Activated CD4-positive, alpha-beta T cell treated with anti-CD3 and anti-CD28 coated beads, Interleukin-10, Interleukin-2, amounts not matched to agents 100 ng/mL and 50 ng/mL, durations not matched to agents 16 hours and 8 hours (primary cell): Measurements from ENCODE around the gene CD8B.

Source experiments
- DNase-seq: peaks from one replicate; pipeline ENCODE4 v3.0.0-alpha.2; 2020

Gene CD8B

DNA sequence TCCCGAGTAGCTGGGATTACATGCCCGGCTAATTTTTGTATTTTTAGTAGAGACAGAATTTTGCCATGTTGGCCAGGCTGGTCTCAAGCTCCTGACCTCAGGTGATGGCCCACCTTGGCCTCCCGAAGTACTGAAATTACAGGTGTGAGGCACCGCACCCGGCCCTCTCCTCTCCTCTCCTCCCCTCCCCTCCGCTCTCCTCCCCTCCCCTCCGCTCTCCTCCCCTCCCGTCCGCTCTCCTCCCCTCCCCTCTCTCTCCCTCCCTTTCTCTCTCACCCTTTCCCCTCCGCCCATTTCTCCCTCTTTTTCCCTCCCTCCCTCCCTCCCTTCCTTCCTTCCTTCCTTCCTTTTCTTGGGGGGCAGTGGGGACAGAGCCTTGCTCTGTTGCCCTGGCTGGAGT, 28.4 kb downstream of the CD8B start:
- DNase-seq = no peak

DNA sequence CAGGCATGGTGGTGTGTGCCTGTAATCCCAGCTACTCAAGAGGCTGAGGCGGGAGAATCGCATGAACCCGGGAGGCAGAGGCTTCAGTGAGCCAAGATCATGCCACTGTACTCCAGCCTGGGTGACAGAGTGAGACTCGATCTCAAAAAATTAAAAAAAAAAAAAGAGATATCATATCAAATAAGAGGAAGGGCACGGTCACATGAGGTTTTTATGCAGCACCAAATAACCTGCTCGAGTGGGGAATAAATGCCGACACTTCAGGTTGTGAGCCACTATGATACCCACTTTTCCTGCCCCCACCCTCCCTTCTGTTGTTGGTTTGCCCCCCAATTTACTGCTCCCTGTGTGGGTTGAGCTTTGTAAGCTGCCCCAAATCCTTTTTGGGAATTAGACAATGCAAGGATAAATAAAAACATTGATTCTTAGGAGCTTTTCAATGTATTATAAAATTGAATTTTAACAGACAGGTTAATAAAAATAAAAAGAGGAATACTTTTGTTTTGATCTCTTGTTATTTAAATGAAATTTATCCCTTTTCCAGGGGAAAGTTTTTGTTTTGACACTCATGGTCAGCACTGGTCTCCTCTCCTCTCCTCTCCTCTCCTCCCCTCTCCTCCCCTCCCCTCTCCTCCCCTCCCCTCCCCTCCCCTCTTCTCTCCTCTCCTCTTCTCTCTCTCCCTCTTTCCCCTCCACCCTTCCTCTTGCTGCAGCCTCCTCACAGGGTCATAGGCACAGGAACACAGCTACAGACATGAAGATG, 29.2 kb downstream of the CD8B start:
- DNase-seq = no peak

DNA sequence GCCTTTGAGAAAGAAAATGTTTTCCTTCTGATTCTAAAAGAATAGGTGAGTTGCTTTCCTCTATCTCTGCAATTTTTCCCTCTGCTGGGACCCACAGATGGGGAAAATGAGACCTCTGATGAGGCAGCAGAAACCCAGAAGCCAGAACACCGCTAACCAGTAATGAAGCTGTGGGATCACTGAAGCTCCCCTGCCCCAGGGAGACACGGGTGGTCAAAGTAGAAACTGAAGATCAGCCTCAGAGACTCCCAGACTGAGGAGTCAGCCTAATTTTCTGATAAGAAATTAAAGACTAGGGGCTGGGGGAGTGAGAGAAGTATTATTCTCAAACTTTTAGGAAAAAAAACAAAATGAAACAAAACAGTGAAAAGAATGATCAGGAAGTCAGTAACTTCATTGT, 30.1 kb downstream of the CD8B start:
- DNase-seq = no peak

DNA sequence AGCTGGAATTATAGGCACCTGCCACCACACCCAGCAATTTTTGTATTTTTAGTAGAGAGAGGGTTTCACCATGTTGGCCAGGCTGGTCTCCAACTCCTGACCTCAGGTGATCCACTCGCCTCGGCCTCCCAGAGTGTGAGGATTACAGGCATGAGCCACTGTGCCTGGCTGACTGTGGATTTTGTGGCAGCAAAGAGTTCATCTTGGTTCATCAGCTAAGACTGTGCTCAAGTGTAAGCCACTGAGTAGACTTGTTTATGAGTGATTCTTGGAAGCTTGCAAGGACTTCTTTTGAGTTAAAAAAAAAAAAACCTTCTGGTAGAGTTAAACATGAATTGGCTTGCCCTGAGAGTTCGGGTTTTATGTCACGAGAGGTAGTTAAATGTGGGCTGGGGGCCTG, 34.7 kb downstream of the CD8B start:
- DNase-seq = no peak

DNA sequence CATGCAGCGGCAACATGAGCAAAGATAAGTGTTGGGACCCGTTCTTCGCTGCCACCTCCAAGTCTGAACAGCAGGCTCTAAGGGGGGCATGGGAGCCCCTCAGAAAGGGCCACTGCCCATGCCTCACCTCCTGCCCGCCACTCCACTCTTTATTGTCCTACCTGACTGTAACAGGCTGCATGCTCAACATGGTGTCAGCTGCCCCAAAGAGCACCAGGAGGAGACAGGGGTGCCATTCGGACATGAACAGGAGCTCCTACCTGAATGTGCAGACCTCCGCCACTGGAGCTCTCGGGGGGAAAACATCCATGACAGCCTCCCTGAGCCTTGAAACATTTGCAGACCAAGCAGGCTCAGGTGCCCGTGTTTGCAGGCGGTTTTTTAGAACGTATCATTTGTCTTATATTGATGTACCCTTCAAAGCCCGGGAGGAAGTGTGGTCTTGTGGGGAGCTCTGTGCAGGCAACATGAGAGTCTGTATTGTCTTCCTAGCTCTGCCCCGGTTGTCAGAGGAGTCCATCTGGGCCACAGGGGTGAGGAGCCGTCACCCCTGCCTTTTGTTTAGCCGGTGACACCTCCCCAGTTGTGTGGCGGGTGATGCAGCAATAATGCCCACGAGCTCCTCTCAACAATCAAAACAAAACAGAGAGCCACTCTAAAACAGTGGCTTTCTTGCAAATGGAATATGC, 35.8 kb downstream of the CD8B start:
- DNase-seq = peak; percentile 47

DNA sequence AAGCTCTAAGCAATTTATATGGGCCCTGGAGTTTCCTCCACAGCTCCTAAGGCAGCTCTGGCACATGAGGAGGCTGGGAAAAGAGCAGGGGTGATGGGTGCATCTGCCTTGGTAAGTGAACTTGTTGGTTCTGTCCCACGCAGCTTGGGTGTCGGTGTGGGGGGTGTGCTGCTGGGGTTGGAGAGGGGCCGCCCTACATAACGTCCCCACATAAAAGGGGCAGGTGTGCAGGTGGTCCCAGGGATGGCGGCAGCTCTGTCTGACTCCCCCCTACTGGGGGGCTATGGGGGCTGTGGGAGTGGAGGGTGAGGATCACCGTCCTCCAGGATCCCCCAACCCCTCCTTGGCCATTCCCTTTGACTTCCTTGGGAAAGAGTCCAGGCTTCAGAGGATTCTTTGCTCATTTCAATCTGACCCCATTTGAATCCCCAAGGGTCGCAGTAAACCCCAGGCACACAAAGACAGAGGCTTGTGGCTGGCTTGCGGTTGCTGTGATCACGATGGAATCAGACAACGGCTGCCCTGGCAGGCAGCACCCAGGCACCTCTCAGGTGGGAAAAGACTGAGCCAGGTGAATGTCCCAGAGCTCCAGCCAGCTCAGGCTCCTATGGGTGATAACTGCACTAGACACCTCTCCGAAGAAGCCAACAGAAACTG, 36.5 kb downstream of the CD8B start:
- no peak for DNase-seq

DNA sequence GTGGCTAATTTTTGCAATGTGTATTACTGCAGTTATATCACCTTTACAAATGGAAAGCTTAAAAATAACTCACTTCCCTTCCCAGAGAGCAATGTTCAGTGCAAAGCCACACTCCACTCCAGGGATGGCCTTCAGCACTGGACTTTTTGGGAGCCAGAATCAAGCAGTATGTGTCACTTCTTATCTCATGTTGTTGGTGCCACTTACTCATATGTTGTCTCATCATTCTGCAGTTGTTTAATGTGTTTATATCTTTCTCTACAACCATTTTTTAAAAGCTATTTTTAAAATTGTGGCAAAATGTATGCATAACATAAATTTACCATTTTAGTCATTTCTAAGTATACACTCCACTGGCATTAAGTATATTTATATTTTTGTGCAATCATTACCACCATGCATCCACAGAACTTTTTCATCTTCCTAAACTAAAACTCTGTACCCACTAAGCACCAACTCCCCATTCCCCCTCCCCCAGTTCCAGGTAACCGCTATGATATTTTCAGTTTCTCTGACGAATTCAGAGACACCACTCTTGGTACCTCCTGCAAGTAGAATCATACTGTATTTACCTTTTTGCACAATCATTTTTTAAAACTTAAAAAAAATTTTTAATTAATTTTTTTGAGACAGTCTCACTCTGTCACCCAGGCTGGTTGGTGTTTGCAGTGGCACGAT, 38.9 kb downstream of the CD8B start:
- no peak for DNase-seq

DNA sequence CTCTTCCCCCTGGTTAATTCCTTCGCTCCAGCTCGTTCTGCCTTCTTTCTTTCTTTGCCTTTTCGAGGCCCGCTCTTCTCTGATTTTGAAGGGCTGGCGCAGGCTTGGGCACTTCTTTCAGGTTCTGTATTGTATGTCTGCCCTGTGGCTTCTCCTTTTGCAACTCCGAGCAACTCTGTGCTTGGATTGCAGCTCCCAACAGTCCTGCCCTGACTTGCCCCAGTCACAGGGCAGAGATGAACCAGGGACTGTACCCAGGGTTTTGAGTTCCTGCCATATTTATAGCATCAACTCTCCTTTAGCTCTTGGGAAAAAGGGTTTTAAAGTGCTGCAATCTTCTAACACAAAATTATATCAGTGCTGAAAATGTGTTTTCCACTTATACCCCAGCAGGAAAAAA, 39.8 kb downstream of the CD8B start:
- no peak for DNase-seq

DNA sequence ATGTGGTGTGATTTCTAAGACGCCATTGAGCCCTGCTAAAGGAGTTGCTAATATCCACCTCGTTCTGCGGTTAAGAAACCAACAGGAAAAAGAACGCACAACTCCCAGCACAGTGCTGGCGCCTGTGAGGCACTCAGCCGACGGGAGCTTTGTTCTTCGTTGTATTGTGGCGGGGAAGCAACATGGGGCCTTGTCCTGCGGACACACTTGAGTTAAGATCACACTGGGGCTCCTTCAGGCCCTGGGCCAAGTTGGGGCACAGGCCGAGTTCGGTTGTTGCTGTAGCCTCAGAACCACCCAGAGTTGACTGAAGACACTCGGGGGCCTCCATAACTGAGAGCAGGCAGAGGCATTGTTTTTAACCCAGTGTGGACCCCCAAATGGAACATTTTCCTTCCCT, 40.4 kb downstream of the CD8B start:
- DNase-seq = no peak

DNA sequence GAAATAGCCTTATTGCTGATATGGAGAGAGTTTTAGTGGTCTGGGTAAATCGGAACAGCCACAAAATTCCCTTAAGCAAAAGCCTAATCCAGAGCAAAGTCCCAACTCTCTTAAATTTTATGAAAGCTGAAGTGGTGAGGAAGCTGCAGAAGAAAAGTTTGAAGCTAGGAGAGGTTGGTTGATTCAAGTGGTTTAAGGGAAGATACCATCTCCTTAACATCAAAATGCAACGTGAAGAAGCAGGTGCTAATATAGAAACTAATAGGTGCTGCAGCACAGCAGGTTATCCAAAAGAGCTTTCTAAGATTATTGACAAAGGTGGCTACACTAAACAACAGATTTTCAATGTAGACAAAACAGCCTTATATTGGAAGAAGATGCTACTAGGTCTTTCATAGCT, 42.7 kb downstream of the CD8B start:
- no peak for DNase-seq

DNA sequence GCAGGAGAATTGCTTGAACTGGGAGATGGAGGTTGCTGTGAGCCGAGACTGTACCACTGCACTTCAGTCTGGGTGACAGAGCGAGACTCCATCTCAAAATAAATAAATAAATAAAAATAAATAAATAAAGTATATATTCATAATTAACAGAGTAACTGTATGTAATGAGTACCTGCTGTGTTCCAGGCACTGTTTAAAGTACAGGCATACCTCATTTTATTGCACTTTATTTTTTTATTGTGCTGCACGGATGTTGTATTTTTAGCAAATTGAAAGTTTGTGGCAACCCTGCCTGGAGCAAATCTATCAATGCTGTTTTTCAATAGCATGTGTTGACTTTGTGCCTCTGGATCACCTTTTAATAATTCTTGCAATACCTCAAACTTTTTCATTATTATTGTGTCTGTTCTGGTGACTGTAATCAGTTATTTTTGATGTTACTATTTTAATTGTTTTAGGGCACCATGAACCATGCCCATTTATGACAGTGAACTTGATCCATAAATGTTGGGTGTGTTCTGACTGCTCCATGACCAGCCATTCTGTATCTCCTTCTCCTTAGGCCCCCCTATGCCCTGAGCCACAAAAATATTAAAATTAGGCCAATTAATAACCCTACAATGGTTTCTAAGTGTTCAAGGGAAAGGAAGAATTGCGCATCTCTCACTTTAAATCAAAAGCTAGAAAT, 43.4 kb downstream of the CD8B start:
- no peak for DNase-seq

DNA sequence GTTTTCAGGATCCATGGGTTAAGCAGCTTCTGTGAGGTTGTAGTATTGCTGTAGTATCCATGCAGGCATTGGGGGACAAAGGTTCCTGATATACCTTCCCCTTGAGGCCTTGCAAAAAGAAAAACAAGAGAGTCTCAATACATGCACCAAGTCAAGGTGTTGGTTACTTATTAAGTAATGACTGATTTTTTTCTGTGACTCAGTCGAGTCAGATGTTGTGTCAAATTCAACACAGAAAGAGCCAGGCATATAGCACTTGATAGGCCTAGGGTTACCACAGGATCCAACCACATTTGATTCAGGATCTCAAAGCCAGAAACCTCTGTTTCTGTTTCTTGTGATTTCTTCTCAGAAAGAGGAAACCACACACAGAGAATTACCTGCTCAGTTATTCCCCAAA, 46.1 kb downstream of the CD8B start:
- DNase-seq = peak; percentile 23

DNA sequence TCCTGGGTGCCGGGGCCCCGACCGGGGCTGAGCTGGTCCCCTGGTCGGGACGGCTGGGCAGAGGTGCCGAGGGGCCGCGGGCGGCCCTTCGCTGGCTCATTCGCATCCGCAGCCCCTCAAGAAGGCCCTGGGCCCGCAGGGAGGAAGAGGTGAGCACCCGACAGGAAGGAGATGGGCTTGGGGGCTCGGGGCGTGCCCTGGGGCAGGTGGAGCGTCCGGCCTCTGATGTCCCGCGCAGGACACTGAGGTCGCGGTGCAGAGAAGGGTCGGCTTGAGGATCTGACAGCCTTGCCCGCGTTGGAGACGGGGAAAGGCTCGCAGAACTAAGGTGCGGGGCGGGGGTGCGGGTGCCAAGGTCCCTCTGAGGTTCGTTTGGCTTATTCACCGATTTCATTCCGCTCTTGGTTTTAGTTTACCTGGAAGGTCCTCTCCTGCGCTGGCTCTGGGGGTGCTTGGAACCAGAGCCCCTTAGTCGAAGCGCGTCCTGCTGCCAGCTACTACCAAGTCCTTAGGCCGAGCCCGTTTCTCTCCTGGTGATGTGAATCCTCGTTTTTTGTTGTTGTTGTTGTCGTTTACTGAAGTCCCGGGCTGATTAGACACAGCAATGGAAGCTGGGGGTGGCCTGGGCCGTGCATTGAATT, 52.1 kb downstream of the CD8B start:
- no peak for DNase-seq

DNA sequence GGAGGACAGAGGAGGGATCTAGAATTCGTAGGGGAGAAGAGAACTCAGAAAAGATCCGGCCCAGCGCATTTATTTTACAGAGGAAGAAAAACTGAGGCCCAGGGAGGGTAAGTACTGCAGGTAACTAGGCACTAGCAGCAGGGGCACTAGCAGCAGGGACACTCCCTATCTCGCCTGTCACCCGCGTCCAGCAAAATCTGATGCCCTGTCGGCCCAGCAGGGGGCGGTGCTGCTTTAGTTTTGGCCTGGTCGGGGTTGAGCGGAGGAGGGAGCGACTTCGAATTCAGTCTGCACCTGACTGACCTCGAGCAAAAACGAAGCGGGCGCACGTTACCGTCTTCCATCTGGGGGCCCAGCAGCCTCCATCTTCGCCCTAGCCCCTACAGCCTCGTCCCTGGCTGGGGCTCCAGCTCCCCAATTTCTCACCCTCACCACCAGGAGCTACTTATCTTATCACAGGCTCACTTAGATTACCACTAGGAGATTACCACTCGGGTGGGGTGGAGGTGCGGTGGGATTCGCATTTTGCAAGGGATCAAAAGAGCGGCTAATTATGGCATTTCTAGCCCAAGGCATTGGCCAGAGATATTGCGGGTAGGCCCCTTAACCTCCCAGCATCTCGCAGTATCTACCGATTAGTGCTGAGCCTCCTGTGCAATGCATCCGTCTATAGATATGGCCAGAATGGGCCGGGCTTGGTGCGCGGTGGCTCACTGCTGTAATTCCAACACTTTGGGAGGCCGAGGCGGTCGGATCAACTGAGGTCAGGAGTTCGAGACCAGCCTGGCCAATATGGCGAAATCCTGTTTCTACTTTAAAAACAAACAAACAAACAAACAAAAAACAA, 53.1 kb downstream of the CD8B start:
- DNase-seq = peak; percentile 95

DNA sequence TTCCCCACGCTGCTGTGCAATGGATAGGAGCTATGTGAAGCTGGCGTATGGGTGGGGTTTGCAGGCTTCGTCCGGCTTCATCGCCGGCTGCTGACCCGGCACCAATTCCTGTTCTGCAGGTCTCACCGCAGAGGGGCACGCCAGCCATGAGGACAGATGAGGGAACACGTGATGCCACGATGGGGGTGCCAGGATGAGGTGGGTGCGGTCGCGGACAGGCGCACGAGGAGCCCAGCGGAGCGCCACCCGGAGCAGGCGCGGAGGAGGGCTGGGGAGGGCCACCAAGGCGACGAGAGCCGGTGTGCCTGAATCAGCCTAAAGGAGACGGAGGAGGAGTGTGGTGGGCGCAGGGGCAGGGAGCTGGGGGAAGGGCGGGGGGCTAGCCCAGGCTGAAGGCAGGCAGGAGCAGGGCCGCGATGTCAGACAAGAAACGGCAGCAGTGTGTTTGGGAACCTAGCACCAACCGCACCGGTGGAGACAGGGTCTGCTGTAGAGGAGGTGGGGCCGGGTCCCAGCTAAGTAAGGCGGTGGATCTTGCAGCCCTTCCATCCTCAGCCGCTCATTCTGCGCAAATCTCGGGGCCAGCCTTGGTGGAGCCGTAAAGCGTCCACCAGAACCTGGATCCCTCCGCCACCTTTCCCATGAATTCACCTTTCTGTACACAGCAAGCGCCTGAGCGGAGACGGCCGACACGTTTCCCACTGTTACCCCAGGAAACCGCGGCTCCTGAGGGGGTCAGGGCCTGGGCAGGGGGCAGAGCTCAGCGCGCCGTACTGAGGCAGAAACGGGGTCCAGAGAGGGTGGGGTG, 54.0 kb downstream of the CD8B start:
- peak; percentile 52 for DNase-seq

DNA sequence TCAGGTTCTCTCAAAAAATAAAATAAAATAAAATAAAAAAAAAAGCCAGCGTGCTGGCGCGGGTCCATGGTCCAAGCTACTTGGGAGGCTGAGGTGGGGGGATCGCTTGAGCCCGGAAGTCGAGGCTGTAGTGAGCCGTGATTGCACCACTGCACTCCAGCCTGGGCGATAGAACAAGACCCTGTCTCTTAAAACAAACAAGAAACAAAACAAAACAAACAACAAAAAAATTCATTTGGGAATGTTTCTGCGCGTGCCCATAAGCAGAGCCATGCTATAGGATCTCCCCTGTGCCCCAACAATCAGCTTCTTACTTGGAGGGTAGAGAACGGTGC, 54.6 kb downstream of the CD8B start:
- DNase-seq = no peak

DNA sequence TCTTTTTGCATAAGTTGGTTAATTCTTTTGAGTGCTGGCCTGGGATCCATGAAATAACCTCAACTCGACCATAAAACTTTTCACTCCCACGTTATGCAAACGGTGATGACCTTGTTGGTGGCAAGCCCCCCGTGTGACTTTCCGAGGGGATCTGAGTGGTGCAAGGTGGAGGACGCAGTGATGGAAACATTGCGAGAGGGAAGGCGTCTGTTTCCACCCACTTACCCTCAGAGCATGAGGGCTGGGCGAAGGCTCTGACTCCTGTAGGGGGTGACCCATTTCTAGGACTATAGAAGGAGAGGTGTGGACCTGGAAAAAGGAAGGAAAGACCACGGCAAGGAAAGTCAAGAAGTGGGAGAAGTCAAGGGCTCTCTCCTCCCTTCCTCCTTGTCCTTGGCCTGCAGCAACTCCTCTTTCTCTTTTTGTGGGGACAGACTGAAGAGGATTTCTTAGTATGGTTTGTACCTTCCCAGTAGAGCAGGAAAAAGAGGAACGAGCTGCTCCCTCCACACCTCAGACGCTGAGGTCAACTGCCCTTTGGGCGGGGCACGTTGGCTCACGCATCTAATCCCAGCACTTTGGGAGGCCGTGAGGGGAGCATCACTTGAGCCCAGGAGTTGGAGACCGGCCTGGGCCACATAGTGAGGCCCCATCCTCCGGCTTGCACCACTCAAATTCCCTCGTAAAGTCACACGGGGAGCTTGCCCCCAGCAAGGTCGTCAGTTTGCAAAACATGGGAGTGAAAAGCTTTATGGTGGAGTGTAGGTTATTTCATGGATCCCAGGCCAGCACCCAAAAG, 55.4 kb downstream of the CD8B start:
- DNase-seq = no peak

DNA sequence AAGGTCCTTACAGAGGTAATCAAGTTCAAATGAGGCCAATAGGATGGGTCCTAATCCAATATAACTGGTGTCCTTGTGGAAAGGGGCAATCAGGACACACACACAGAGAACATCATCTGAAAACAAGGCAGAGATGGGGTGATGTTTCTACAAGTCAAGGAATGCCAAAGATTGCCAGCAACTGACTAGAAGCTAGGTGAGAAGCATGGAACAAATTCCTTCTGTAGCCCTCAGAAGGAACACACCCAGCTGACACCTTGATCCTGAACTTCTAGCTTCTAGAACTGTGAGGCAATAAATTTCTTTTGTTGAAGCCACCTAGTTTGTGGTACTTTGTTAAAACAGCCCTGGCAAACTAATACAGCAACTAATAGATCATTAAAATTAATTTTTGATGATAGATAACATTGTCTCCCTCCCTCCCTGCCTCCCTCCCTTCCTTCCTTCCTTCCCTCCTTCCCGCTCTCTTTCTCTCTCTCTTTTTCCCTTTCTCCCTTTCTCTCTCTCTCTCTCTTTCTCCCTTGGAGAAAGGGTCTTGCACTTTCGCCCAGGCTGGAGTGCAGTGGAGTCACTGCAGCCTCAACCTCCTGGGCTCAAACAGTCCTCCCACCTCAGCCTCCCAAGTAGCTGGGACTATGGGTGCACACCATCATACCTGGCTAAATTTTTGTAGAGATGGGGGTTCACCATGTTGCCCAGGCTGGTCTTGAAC, 60.7 kb downstream of the CD8B start:
- DNase-seq = no peak

DNA sequence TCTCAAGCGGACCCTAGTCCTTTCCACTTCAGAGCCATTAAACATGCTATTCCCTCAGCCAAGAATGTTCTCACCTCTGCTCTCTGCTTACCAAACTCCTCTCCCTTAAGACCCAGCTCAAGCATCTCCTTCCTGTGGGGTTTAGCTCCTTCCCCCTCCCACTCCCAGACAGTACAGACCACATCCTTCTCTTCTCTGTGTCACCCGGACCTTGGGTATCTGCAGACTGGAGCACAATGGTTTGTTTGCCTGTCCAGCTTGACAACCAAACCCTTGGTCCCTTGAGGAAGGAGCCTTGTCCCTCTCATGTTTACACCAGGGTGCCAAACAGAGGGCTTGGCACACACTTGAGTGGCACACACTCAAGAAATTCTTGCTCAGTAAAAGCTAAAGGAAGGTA, 66.8 kb downstream of the CD8B start:
- DNase-seq = no peak
